Germinal center (tissue), 1 donor: Measurements from ENCODE around the gene NEK1.
A peak's percentile ranks its signal among the peaks of the same experiment; 100 is the strongest.

Experiments
- DNase-seq: peaks from one replicate; pipeline ENCODE4 v3.0.0; 2012; ENCODE audit warnings: mixed read lengths, low spot score

Gene NEK1

DNA sequence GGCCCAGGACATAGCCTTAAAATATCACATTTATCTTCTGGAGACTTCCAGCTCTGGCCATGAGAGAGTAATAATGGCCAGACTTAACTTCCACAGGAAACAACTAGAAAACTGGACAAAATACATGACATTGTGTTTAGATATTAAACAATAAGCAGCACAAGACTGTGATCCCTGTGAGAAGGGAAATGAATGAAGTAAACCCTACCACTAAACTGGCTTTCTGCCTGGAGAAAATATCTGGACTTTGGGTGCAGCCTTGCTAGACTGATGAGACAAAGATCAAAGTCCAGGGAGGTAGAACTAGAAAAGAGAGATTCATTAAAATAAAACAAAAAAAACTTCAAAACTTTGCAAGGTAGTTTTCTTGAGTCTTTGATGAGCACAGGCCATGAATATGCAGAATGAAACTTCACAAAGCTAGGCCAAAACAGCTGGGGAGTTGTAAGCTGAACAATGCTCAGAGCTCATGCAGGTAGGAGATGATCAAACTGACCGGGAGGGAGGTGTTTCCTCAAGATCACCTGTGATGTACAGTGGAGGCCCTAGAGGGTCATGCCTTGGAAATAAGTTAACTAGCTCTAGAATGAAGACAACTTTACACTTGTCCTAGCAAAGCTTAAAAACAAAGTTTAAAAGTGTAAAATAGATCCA, 194.6 kb downstream of the NEK1 start:
- DNase-seq, result no peak

DNA sequence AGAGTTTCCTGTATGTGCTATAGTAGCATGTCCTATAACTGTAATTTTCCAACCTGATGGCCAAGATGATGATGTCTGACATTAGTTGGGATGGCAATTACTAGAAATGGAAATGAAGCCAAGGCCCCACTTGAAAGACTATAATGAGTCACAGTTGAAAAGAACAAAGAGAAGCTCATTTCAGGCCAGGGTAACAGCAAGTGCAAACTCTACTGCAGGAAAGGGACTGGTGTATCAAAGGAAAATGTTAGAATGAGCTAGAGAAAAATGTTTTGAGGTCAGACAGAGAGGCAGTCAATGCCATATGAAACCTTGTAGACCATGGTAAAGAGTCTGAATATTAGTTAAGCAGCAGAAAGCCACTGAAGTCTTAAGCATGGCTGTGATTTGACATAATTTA, 195.4 kb downstream of the NEK1 start:
- no peak for DNase-seq

DNA sequence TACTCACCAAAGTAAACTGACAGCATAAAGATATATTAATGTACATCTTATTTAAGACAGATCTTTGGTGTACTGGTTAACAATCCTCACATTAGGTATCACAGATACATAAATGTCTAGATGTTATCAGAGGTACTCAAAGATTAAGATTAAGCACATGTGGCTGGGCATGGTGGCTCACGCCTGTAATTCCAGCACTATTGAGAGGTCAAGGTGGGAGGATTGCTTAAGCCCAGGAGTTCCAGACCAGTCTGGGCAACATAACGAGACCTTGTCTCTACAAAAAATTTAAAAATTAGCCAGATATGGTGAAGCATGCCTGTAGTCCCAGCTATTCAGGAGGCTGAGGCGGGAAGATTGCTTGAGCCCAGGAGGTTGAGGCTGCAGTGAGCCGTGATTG, 195.9 kb downstream of the NEK1 start:
- DNase-seq, result no peak

DNA sequence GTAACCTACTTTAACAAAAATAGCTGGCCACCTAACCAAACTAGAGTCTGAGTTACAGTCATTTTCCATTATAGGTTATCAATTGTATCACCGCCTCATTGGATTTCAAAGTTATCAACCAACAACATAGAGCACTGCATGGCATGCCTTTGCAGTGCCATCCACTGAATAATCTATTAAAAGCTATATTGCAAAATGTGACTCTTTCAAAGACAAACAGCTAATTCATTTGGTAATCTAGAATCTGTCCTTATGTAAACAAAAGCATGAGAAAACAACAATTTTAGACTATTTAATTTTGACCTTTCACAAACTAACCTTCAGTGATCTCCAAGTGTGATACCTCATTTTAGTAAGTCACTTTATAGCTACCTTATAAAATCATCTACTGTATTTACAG, 197.5 kb downstream of the NEK1 start:
- no peak for DNase-seq

DNA sequence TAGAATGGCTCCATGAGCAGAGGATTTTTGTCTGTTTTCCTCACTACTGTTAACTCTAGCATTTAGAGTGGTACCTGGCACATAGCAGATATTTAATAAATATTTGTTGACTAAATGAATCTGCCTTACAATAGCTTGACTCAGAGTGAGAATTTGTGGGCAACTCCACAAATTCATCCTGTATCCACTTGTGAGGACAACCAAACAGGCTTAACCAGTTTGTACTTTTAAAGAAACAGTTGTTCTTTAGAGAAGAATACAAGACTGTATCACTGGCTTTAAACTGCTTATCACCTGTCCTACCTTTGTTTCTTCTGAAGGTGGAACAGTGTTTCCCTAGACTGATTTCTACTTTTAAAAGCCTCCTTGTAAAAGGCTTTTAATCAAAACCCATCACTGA, 200.3 kb downstream of the NEK1 start:
- no peak for DNase-seq

DNA sequence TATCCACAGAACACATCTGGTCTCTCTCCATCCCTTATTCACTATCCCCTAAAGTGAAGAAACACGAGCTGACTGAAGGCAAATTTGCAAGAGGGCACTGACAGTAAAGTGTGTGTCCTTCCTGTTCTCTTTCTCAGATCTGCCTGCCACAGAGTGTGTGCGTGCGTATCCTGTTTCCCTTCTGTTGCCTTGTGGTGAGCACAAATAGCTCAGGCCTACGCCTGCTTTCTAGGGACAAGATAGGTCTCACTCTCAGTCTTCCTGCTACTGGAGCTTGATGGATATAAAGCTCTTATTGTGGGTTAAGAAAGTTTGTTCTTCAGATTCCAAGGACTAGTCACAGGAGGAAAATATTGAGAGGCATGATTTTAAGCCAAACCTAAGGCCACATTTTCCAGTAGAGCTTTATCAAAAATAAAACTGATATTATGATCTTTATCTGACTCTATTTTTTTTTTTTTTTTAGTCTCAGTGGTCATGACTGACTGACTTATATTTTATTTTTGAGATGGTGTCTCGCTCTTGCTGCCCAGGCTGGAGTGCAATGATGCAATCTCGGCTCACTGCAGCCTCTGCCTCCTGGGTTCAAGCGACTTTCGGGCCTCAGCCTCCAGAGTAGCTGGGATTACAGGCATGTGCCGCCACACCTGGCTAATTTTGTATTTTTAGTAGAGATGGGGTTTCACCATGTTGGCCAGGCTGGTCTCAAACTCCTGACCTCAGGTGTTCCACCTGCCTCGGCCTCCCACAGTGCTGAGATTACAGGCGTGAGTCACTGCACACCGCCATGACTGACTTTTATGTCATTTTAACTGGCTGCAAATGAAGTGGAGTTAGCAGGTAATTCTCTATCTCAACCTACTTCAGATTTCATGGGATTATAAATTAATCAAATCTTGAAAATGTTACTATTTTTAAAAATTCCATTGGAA, 201.3 kb downstream of the NEK1 start:
- DNase-seq, result peak; percentile 4

DNA sequence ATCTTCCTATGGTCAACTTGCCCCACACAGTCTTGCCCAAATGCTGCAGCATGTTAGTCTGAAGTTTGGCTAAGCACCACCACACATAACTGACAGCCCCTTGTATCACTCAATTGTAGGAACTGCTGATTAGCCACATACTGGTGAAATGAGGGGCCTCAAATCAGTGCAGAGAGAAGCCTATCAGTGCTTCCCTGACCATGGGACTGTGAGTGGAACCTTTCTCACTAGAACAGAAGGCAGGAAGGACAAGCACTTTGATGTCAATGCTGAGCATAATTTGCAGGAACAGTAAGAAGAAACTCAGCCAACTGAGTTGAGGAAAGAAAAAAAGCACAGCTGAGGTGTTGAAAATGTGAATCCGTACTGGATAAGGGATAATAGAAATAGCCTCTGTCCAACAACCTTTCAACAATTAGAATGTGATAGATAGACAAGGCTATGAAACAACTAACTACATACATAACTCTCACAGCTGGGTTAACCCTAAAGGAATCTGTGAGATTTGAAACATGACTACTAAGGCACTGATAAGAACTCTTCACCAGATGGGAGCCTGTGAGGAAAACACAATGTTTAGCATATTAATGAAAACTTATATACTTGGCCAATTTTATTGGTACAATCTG, 205.1 kb downstream of the NEK1 start:
- no peak for DNase-seq

DNA sequence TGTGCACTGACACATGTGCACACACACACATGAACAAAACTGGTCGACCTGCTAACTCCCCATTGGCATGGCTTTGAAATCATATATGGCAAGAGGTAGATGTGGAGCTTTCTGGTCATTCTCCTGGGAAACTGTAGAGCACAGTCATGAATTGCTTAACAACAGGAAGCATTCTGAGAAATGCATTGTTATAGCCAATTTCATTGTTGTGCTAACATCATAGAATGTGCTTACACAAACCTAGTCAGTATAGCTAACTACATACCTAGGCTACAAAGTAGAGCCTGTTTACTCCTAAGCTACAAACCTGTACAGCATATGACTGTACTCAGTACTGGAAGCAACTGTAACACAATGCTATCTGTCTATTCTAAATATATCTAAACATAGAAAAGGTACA, 207.4 kb downstream of the NEK1 start:
- DNase-seq, result no peak

DNA sequence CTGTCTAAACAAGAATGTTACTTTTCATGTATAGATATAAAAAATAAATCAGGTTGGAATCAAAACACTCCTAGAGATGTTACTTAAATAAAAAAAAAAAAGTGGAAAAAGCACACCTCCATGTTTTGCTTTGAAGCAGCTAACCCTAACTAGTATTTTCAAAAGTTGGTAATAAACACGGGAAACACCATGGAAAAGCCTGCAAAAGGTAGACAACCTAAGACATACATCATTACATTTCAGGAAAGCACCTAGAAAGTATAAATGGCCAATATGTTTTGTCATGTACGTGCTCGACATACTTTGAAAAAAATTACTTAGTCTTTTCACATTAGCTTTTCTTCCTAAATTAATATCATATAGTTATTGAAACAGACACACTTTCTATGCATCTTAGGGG, 211.6 kb downstream of the NEK1 start:
- DNase-seq, result no peak

DNA sequence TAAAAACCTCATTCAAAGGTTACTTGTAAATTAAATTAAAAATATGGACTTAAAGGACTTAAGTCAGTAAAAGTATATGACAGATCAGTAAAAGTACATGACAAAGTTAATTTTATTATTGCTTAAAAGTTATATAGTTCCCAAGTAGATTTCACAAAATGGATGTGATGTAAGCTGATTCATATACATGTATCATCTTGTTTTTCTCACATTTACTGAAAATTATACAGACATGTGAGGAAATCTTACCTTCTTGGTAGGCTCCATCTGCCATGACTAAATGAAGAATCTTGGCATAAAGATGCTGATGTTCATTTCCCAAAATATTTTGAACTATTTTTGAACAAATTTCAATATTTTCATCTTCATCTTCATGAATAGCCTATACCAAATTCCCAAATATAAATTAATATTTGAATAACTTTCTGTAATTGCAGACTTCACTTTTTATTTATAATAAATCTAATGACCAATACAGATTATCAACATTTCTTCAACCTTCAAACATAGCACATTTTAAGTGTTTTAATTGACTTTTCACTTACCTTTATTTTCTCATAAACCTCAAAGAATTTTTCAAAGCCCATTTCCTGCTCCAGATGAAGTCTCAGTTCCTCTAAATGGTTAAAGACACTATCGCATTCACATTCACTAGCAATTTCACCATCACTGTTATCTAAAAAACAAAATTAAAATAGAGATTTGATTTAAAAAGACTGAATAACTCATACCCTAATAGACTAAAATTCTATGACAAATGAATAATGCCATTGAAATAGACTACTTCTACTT, 212.2 kb downstream of the NEK1 start:
- DNase-seq, result no peak

DNA sequence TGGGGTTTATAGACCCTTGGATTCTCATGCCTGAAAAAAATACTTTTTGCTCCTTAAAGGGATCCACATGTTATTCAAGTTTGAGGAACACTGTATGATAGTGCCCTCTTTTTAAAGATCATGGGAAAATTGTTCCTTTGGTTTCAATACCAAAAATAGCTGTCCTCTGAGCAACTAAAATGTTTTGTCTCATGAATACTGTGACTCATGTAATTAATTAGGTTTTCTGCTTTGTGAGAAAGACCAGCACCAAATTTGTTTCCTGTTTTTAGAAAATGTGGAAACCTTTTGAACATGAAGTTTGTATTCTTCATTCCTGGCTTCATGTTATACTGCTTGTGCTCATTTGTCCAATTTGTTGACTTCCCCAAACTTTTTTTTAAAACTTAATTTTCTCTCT, 214.1 kb downstream of the NEK1 start:
- no peak for DNase-seq

DNA sequence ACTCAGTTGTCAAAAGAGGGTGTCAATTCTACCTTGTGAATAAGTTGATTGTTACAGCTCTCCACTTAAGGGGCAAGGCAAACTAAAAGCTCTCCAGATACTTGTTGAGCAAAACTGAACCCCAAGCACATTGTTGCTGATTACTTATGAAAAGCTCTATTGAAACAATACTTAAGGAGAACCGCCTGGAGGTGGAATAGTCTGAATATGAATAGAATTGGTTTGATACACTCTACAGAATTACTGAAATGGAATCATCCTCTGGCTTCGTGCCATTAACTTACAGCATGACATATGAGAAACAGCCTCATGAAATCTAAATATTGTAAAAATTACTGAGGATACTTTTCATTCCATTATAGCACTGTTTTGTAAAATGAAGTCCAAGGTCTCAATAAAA, 214.6 kb downstream of the NEK1 start:
- DNase-seq, result no peak

DNA sequence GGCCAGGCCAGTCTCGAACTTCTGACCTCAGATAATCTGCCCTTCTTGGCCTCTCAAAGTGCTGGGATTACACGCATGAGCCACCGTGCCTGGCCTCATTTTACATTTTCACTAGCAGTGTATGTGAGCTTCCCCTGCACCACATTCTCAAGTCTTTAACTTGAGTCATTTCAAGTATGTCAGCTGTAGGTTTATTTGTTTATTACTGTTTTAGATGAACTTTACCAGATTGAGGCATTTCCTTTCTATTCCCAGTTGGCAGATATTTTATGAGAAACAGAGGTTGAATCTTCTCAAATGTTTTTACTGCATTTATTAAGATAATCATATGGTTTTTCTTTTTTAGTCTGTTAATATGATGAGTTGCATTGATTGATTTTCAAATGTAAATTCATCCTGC, 227.0 kb downstream of the NEK1 start:
- no peak for DNase-seq

DNA sequence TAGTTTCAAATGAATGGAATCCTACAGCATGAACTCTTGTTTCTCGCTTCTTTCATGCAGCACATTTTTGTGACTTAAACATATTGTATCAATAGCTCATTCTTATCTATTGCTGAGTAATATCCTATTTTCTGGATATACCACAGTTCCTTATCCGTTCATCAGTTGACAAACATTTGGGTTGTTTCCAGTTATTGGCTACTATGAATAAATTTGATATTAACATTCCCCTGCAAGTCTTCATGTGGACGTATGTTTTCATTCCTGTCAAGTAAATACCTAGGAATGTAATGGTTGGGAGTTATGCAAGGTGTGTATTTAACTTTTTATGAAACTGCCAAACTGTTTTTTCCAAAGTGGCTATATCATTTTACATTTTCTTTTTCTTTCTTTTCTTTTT, 227.6 kb downstream of the NEK1 start:
- DNase-seq, result no peak

DNA sequence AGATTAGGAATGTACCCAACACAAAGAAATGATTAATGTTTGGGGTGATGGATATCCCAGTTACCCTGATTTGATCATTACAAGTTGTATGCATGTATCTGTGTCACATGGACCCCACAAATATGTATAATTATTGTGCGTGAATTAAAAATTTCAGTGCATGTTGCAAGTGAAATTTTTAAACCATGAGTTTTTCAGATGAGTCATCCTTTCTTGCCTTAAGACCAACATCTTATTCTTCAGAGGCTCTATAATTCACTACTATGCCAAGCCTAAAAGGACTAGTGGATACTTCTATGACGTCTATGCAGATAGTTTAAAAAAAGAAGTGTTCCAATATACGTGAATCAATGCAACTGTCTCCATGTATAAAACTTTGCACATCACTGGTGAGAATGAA, 228.7 kb downstream of the NEK1 start:
- no peak for DNase-seq

DNA sequence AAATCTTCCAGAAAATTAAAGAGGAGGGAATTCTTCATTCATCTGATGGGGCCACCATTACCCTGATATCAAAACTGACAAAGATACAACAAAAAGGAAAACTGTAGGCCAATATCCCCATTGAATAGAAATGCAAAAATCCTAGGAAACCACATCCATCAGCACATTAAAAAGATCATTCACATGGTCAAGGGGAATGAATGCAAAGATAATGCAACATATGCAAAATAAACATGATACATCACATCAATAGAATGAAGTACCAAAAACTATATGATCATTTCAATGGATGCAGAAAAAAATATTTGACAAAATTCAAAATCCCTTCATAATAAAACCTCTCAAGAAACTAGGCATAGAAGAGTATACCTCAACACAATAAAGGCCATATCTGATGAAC, 232.7 kb downstream of the NEK1 start:
- no peak for DNase-seq

DNA sequence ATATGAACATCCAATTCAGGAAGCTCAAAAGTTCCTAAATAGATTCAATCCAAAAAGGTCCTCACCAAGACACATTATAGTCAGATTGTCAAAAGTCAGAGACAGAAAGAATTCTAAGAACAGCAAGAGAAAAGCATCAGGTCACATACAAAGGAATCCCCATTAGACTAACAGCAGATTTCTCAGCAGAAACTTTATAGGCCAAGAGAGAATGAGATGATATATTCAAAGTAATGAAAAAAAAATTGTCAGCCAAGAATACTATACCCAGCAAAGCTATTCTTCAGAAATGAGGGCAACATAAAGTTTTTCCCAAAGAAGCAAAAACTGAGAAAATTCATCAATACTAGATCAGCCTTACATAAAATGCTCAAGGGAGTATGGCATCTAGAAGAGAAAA, 235.0 kb downstream of the NEK1 start:
- no peak for DNase-seq

DNA sequence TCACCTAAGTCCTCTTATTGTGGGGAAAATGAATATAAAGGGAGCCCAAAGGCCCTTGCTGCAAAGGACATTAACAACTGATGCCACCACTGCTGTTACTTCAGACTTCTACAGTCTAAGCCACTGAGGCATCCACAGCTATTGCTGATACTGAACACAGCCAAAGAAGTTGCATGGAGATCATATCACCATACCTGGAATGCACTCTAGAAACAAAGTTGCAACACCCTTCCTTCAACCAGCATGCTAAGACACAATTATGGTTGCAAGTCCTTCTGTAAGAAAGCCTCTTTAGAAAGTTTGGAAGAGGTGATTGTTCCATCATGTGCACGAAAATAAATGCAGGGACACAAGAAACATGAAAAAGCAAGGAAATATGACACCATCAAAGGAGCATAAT, 236.0 kb downstream of the NEK1 start:
- DNase-seq, result no peak

DNA sequence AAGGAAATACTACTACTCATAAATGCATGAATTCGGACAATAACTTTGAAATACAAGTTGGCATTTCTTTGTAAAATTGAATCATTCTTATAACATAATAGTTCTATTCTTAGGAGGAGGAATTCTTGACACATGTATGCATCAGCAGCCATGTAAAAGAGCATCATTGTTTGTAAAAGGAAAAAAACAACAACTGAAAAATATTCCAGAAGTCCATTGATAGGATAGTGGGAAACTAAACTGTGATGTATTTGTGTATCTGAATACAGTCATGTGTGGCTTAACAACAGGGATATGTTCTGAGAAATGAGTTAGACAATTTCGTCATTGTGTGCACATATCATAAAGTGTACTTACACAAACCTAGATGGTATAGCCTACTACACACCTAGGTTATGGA, 239.6 kb downstream of the NEK1 start:
- no peak for DNase-seq

DNA sequence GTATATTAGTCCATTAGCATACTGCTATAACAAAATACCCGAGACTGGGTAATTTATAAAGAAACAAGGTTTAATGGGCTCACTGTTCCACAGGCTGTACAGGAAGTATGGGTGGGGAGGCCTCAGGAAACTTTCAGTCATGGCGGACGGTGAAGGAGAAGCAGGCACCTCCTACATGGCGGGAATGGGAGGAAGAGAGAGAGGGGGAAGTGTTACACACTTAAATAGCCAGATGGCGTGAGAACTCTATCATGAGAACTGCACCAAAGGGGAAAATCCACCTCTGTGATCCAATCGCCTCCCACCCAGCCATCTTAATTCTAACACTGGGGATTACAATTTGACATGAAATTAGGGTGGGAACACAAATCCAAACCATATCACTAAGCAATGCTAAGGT, 242.7 kb downstream of the NEK1 start:
- DNase-seq, result no peak

DNA sequence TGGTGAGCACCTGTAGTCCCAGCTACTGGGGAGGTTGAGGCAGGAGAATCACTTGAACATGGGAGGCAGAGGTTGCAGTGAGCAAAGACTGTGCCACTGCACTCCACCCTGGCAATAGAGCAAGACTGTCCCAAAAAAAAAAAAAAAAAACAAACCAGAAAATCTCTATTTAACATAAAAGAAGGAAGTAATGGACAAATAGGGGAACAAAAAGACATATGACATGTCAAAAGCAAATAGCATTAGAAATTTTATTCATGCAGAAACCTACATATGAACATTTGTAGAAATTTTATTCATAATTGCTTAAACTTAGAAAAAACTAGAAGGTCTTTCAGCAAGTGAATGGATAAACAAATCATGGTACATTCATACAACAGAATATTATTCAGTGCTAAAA, 244.6 kb downstream of the NEK1 start:
- no peak for DNase-seq

DNA sequence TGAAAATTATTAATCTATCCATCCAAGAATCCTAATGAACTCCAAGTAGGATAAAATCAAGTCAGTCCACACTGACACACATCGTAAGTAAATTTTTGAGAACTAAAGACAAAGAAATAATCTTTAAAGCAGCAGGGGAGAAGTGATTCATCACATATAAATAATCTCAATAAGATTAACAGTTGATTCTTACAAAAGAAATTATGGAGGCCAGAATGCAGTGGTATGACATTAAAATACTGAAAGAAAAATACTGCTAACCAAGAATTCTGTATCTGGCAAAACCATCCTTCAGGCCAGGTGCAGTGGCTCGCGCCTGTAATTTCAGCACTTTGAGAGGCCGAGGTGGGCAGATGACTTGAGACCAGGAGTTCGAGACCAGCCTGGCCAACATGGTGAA, 245.6 kb downstream of the NEK1 start:
- DNase-seq, result no peak
